Mucosa of descending colon (tissue), 3 donors: ENCODE data around the gene VAV1. TPM values are rescaled to one million over a fixed set of nuclear protein-coding genes. Genes with fewer than 3 reads are reported as not detected.

ENCODE experiments used
- ATAC-seq: fragments of 200-7000 bp; cut with Tn5 transposase; one replicate; pipeline ENCODE4 v1.9.1; 2020; ENCODE audit warnings: mild to moderate bottlenecking, moderate library complexity
- DNase-seq, 3 donors: peaks; one replicate each; pipeline ENCODE4 v3.0.0-alpha.2; 2020
- H3K36me3 ChIP-seq: fragments of 200-600 bp; one replicate; pipeline ENCODE4 v1.8.0; 2021; ENCODE audit warnings: low read depth, mild to moderate bottlenecking
- H3K4me1 ChIP-seq: fragments of 200-600 bp; one replicate; pipeline ENCODE4 v1.8.0; 2021; ENCODE audit warnings: low read depth, mild to moderate bottlenecking
- H3K4me3 ChIP-seq: fragments of 200-600 bp; one replicate; pipeline ENCODE4 v1.8.0; 2021; ENCODE audit warnings: mild to moderate bottlenecking
- H3K9me3 ChIP-seq: fragments of 200-600 bp; one replicate; pipeline ENCODE4 v1.8.0; 2021; ENCODE audit warnings: mild to moderate bottlenecking
- CTCF ChIP-seq: fragments of 200-600 bp; IDR thresholded peaks from one replicate; pipeline ENCODE4 v1.8.0; 2022; ENCODE audit warnings: antibody characterized with exemption, mild to moderate bottlenecking
- intact Hi-C, 2 donors: fragments of 100-400 bp; cut with DNase I in 1 of 2; cut with micrococcal nuclease in 1 of 2; formaldehyde crosslinking; loops; one replicate each; pipeline versions ENCODE4 v1.11.0 to v1.11.1; 2022; cut with DNase I, micrococcal nuclease
- total RNA-seq, 3 donors: library from RNA; stranded (reverse); fragmentation: NEBNext Ultra II Directional in 2 of 3; extraction: Animal tissue kit (Norgen Biotek cat#: 25700) in 2 of 3; gene quantifications; one replicate each; pipeline versions ENCODE4 v1.2.1 to v1.2.4, GENCODE V29; 2021 to 2023
- donor health status: DM: no; HTN: no; CAD: no; lungs with moderate emphysema.
- donor health status: DM: no; HTN: no; CAD: no.
- donor health status: DM: no; HTN: yes; CAD: no.

The VAV1 gene
- total RNA-seq, 3 donors from 2014 or later, result 6.0 to 12.3 (median 10.7) TPM

GRCh38 chr19:6847828-6848200, 75.3 kb downstream of the VAV1 start:
- DNase-seq (no peak), ATAC-seq (no peak)
- H3K36me3 ChIP-seq, result no peaks in the 10 kb centered on the region
- TF ChIP-seq CTCF, result no peak
- H3K4me3 ChIP-seq, result no peak overlapping the region
- no peaks in the 10 kb centered on the region for H3K4me1 ChIP-seq
- no peaks in the 10 kb centered on the region for H3K9me3 ChIP-seq
- intact Hi-C loops, result no loop called here

- no peak for ATAC-seq
- no peaks in the 10 kb centered on the region for H3K36me3 ChIP-seq
- no peak overlapping the region for H3K4me3 ChIP-seq
- DNase-seq, result no peak
- H3K4me1 ChIP-seq, result no peaks in the 10 kb centered on the region
- H3K9me3 ChIP-seq, result no peaks in the 10 kb centered on the region
- intact Hi-C loops, result no loop called here
- TF ChIP-seq CTCF, result no peak
Observed at GRCh38 chr19:6848986-6849385, 76.5 kb downstream of the VAV1 start.

DNA sequence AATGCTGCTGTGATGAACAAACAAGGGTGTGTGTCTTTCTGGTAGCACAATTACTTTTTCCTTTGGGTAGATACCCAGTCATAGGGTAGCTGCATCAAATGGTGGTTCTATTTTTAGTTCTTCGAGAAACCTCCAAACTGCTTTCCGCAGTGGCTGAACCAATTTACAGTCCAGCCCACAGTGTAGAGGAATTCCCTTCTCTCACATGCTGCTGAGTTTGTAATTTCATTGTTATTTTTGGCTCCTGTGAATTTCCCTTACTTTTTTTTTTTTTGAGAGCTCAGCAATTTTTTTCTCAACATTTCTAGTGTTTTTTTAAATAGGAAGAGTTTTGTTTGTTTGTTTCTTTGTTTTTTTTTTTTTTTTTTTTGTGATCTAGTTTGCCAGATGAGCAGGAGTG, 77.4 kb downstream of the VAV1 start:
- Histone ChIP-seq H3K36me3 (no peaks in the 10 kb centered on the region), H3K4me1 (no peaks in the 10 kb centered on the region), H3K9me3 (no peaks in the 10 kb centered on the region), H3K4me3 (no peak overlapping the region)
- no peak for TF ChIP-seq CTCF
- DNase-seq (no peak), ATAC-seq (no peak)
- intact Hi-C loops, result no loop called here

DNA sequence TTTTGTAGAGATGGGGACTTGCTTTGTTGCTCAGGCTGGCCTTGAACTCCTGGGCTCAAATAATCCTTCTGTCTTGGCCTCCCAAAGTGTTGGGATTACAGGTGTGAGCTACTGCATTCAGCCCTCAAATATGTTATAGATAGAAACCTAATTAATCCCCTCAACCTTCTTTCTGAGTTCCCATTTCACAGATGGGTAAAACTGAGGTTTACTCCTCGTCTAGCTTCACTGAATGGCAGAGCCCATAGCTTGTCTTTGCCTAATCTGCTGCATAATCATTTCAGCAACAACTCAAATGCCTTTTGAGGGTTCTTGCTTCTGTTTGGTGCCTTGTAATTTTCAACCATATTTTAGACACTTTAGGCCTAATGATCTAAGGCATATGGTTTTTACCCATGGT, 78.9 kb downstream of the VAV1 start:
- Histone ChIP-seq H3K9me3 (no peaks in the 10 kb centered on the region), H3K36me3 (no peaks in the 10 kb centered on the region), H3K4me3 (no peak overlapping the region), H3K4me1 (no peaks in the 10 kb centered on the region)
- DNase-seq, result no peak
- ATAC-seq, result no peak
- no peak for TF ChIP-seq CTCF
- intact Hi-C loops, result no loop called here

DNA sequence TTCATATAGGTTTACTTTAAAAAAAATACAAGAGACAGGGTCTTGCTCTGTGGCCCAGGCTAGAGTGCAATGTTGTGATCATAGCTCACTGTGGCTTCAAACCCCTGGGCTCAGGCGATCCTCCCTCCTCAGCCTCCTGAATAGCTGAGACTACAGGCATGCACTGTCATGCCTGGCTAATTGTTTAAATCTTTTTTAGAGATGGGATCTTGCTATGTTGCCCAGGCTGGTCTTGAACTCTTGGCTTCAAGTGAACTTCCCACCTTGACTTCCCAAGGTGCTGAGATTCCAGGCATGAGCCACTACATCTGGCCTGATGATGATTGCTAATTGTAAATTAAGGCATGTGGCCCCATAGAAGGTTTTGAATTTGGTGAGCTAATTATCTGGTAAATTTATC, 79.5 kb downstream of the VAV1 start:
- no peak for TF ChIP-seq CTCF
- no peak overlapping the region for H3K4me3 ChIP-seq
- no peaks in the 10 kb centered on the region for H3K9me3 ChIP-seq
- no peaks in the 10 kb centered on the region for H3K36me3 ChIP-seq
- no peak for ATAC-seq
- no peak for DNase-seq
- intact Hi-C loops, result no loop called here
- H3K4me1 ChIP-seq, result no peaks in the 10 kb centered on the region

DNA sequence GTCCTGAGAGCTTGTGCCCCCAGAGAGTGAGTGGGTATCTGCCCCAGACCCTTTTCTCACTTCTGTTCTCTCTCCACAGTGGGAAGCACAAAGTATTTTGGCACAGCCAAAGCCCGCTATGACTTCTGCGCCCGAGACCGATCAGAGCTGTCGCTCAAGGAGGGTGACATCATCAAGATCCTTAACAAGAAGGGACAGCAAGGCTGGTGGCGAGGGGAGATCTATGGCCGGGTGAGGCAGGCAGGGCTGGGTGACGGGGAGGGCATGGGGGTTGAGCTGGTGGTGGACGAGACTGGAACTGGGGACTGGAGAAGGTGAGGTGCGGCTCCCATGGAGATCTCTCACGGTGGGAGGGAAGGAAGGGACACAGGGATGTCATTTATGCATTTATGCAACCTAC, 81.4 kb downstream of the VAV1 start:
- no peak for TF ChIP-seq CTCF
- no peaks in the 10 kb centered on the region for H3K36me3 ChIP-seq
- intact Hi-C loops, result no loop called here
- H3K9me3 ChIP-seq, result no peaks in the 10 kb centered on the region
- ATAC-seq (no peak), DNase-seq (no peak)
- no peak overlapping the region for H3K4me3 ChIP-seq
- no peaks in the 10 kb centered on the region for H3K4me1 ChIP-seq
